ENCODE data around the gene SEC16B. TPM values are rescaled to one million over a fixed set of nuclear protein-coding genes. Genes with fewer than 3 reads are reported as not detected.

Gene SEC16B
- total RNA-seq (2014; rRNA removed; shearing (Covaris generic)) = 1.5 and 1.9 TPM in 2 replicates
- 1.8 and 2.2 TPM in 2 replicates for polyA plus RNA-seq (2016; fragmentation: Nextera tagmentation; extraction: Ambion mirVana)

GRCh38 chr1:177969825-177970371 is at the start of gene SEC16B:
TSS of gene SEC16B (minus strand) at chr1:177970058. CDS start at chr1:177967981, 2,077 bp downstream.
- H3K27ac ChIP-seq = no peak within 1 kb of the TSS
- H3K79me2 ChIP-seq (ENCODE audit: insufficient read depth) = no peaks in the 10 kb centered on the region
- TF ChIP-seq EZH2 (IDR thresholded peaks at IDR 0.05; ENCODE audit: insufficient read depth, poor library complexity, severe bottlenecking) (no peak), EZH2phosphoT487 (IDR thresholded peaks at IDR 0.05; ENCODE audit: insufficient read depth, low read depth) (no peak)
- no peak within 1 kb of the TSS for H3K9ac ChIP-seq
- H2AFZ ChIP-seq = no peak within 1 kb of the TSS
- H4K20me1 ChIP-seq (ENCODE audit: insufficient read depth) = no peaks in the 10 kb centered on the region
- in situ Hi-C loops (cut with MboI) = no loop called here
- no peaks in the 10 kb centered on the region for H3K36me3 ChIP-seq (ENCODE audit: low read depth)
- H3K4me2 ChIP-seq (ENCODE audit: unreplicated experiment) = no peak within 1 kb of the TSS
- peaks cover 14% of the 10 kb centered on the region; the same call in 1 of the 2 replicates for H3K4me1 ChIP-seq (ENCODE audit: insufficient read depth)
- H3K9me2 ChIP-seq (ENCODE audit: insufficient read depth) = no peaks in the 10 kb centered on the region
- H3K27me3 ChIP-seq (replicated peaks; ENCODE audit: insufficient read depth) = no peaks in the 10 kb centered on the region
- no peaks in the 10 kb centered on the region for H3K9me3 ChIP-seq (ENCODE audit: low read depth)
- DNase-seq = no peak
- H3F3A ChIP-seq (ENCODE audit: insufficient read depth) = no peaks in the 10 kb centered on the region
- 83 to 86% methylated on average over 12 of the region's 12 CpGs for WGBS, 2 experiments (ENCODE audit: low coverage in 1 of 2, low lambda C conversion rate in 2 of 2, missing lambda C conversion rate in 2 of 2)
- no peak within 1 kb of the TSS for H3K4me3 ChIP-seq

GRCh38 chr1:178019622-178020021 is 49.8 kb upstream of the SEC16B start:
- Histone ChIP-seq H2AFZ (no peak overlapping the region), H3K9ac (no peak overlapping the region), H3F3A (ENCODE audit: insufficient read depth) (no peaks in the 10 kb centered on the region), H3K9me2 (ENCODE audit: insufficient read depth) (no peaks in the 10 kb centered on the region), H4K20me1 (ENCODE audit: insufficient read depth) (no peaks in the 10 kb centered on the region), H3K27ac (no peak overlapping the region), H3K36me3 (ENCODE audit: low read depth) (0 out of 2 replicates have a peak, but pooled peaks cover 8% of the 10 kb centered on the region), H3K4me1 (ENCODE audit: insufficient read depth) (no peaks in the 10 kb centered on the region), H3K4me2 (ENCODE audit: unreplicated experiment) (no peak overlapping the region), H3K27me3 (replicated peaks; ENCODE audit: insufficient read depth) (no peaks in the 10 kb centered on the region), H3K79me2 (ENCODE audit: insufficient read depth) (no peaks in the 10 kb centered on the region), H3K4me3 (no peak overlapping the region), H3K9me3 (ENCODE audit: low read depth) (no peaks in the 10 kb centered on the region)
- 80 to 100% methylated on average over 2 of the region's 2 CpGs for WGBS, 2 experiments (ENCODE audit: low coverage in 1 of 2, low lambda C conversion rate in 2 of 2, missing lambda C conversion rate in 2 of 2)
- TF ChIP-seq EZH2 (IDR thresholded peaks at IDR 0.05; ENCODE audit: insufficient read depth, poor library complexity, severe bottlenecking) (no peak), EZH2phosphoT487 (IDR thresholded peaks at IDR 0.05; ENCODE audit: insufficient read depth, low read depth) (no peak)
- DNase-seq = no peak
- in situ Hi-C loops (cut with MboI) = no loop called here

GRCh38 chr1:178019208-178019607 is 49.4 kb upstream of the SEC16B start:
- no peak overlapping the region for H3K4me2 ChIP-seq (ENCODE audit: unreplicated experiment)
- no peaks in the 10 kb centered on the region for H3K4me1 ChIP-seq (ENCODE audit: insufficient read depth)
- 0 out of 2 replicates have a peak, but pooled peaks cover 8% of the 10 kb centered on the region for H3K36me3 ChIP-seq (ENCODE audit: low read depth)
- no peak overlapping the region for H3K9ac ChIP-seq
- in situ Hi-C loops (cut with MboI) = no loop called here
- TF ChIP-seq EZH2phosphoT487 (IDR thresholded peaks at IDR 0.05; ENCODE audit: insufficient read depth, low read depth) (no peak), EZH2 (IDR thresholded peaks at IDR 0.05; ENCODE audit: insufficient read depth, poor library complexity, severe bottlenecking) (no peak)
- no peaks in the 10 kb centered on the region for H3K27me3 ChIP-seq (replicated peaks; ENCODE audit: insufficient read depth)
- no peak overlapping the region for H2AFZ ChIP-seq
- H4K20me1 ChIP-seq (ENCODE audit: insufficient read depth) = no peaks in the 10 kb centered on the region
- no peaks in the 10 kb centered on the region for H3K79me2 ChIP-seq (ENCODE audit: insufficient read depth)
- no peaks in the 10 kb centered on the region for H3F3A ChIP-seq (ENCODE audit: insufficient read depth)
- no peaks in the 10 kb centered on the region for H3K9me3 ChIP-seq (ENCODE audit: low read depth)
- H3K4me3 ChIP-seq = no peak overlapping the region
- WGBS, 2 experiments (ENCODE audit: low coverage in 1 of 2, low lambda C conversion rate in 2 of 2, missing lambda C conversion rate in 2 of 2) = 70 to 84% methylated on average over 1 of the region's 1 CpG
- H3K9me2 ChIP-seq (ENCODE audit: insufficient read depth) = no peaks in the 10 kb centered on the region
- no peak for DNase-seq
- H3K27ac ChIP-seq = no peak overlapping the region

GRCh38 chr1:178017517-178017916 is 47.7 kb upstream of the SEC16B start:
- Histone ChIP-seq H3K4me2 (ENCODE audit: unreplicated experiment) (no peak overlapping the region), H2AFZ (no peak overlapping the region), H4K20me1 (ENCODE audit: insufficient read depth) (no peaks in the 10 kb centered on the region), H3F3A (ENCODE audit: insufficient read depth) (no peaks in the 10 kb centered on the region), H3K27me3 (replicated peaks; ENCODE audit: insufficient read depth) (no peaks in the 10 kb centered on the region), H3K79me2 (ENCODE audit: insufficient read depth) (no peaks in the 10 kb centered on the region), H3K4me1 (ENCODE audit: insufficient read depth) (no peaks in the 10 kb centered on the region), H3K36me3 (ENCODE audit: low read depth) (0 out of 2 replicates have a peak, but pooled peaks cover 8% of the 10 kb centered on the region), H3K4me3 (no peak overlapping the region), H3K9me2 (ENCODE audit: insufficient read depth) (no peaks in the 10 kb centered on the region), H3K9ac (no peak overlapping the region), H3K27ac (no peak overlapping the region), H3K9me3 (ENCODE audit: low read depth) (no peaks in the 10 kb centered on the region)
- in situ Hi-C loops (cut with MboI) = no loop called here
- TF ChIP-seq EZH2 (IDR thresholded peaks at IDR 0.05; ENCODE audit: insufficient read depth, poor library complexity, severe bottlenecking) (no peak), EZH2phosphoT487 (IDR thresholded peaks at IDR 0.05; ENCODE audit: insufficient read depth, low read depth) (no peak)
- DNase-seq = no peak
- 91 to 100% methylated on average over 2 of the region's 2 CpGs for WGBS, 2 experiments (ENCODE audit: low coverage in 1 of 2, low lambda C conversion rate in 2 of 2, missing lambda C conversion rate in 2 of 2)

Data from GM23248 (cell line).